NB4 (cell line): Measurements from ENCODE around the gene GLCE.

ENCODE experiments used
- DNase-seq: peaks from one replicate; pipeline ENCODE4 v3.0.0; 2010; ENCODE audit warnings: low read depth
- H3K4me3 ChIP-seq: one replicate; pipeline ENCODE4 v1.5.1; 2011; ENCODE audit warnings: mild to moderate bottlenecking, low read depth, low read length, moderate library complexity
- CTCF ChIP-seq: IDR thresholded peaks from one replicate; pipeline ENCODE4 v1.5.1; 2012; ENCODE audit warnings: low read depth, low read length
- MAX ChIP-seq: IDR thresholded peaks from 2 replicates; pipeline ENCODE4 v1.6.1; 2011; ENCODE audit warnings: low read depth, low read length
- MYC ChIP-seq: IDR thresholded peaks from 2 replicates; pipeline ENCODE4 v1.6.1; 2011; ENCODE audit warnings: low read depth, low read length
- POLR2A ChIP-seq: IDR thresholded peaks from 2 replicates; pipeline ENCODE4 v1.6.1; 2011; ENCODE audit warnings: mild to moderate bottlenecking; ENCODE audit not compliant: insufficient read length; ENCODE audit errors: extremely low read depth

Gene GLCE

GRCh38 chr15:69118089-69118488 lies 42.3 kb upstream of the GLCE start:
- DNase-seq: no peak
- no peak for TF ChIP-seq MYC
- no peak for TF ChIP-seq CTCF
- TF ChIP-seq POLR2A: no peak
- no peak for TF ChIP-seq MAX
- no peak overlapping the region for H3K4me3 ChIP-seq

GRCh38 chr15:69119001-69119400 lies 41.4 kb upstream of the GLCE start:
- DNase-seq: no peak
- no peak for TF ChIP-seq POLR2A
- H3K4me3 ChIP-seq: no peak overlapping the region

GRCh38 chr15:69119683-69120395 lies 40.6 kb upstream of the GLCE start:
- no peak overlapping the region for H3K4me3 ChIP-seq
- no peak for TF ChIP-seq MAX
- no peak for TF ChIP-seq POLR2A
- no peak for TF ChIP-seq MYC
- no peak for DNase-seq

- no peak overlapping the region for H3K4me3 ChIP-seq
- no peak for TF ChIP-seq POLR2A
- no peak for DNase-seq
Measured at GRCh38 chr15:69120732-69121131, 39.7 kb upstream of the GLCE start.

- DNase-seq: no peak
- TF ChIP-seq CTCF: no peak
- TF ChIP-seq POLR2A: no peak
- no peak for TF ChIP-seq MAX
- TF ChIP-seq MYC: no peak
- H3K4me3 ChIP-seq: no peak overlapping the region
Measured at GRCh38 chr15:69121198-69121828, 39.1 kb upstream of the GLCE start.

GRCh38 chr15:69125236-69125635 lies 35.2 kb upstream of the GLCE start:
- H3K4me3 ChIP-seq: no peak overlapping the region
- TF ChIP-seq MAX (no peak), POLR2A (no peak), MYC (no peak), CTCF (no peak)

GRCh38 chr15:69126054-69126469 lies 34.4 kb upstream of the GLCE start:
- no peak for TF ChIP-seq CTCF
- TF ChIP-seq POLR2A: no peak
- peak; percentile 39; the same call in 1 of the 2 replicates for TF ChIP-seq MYC
- TF ChIP-seq MAX: peak; percentile 43
- no peak overlapping the region for H3K4me3 ChIP-seq
- DNase-seq: peak; percentile 53

More at GRCh38 chr15:69125236-69125635, 35.2 kb upstream of the GLCE start:
- DNase-seq: no peak
